ENCODE measurements around the gene PDE6B. TPM values are rescaled to one million over a fixed set of nuclear protein-coding genes. Genes with fewer than 3 reads are reported as not detected.
A peak's percentile ranks its signal among the peaks of the same experiment; 100 is the strongest.

The PDE6B gene
- total and polyA plus RNA-seq, 2 of the 13 experiments (the other 11 are each of a cell fraction or from before 2014, with no cell fraction given), result 0.38 to 0.40 TPM

GRCh38 chr4:700587-701264, 75.4 kb downstream of the PDE6B start (continued):
- TF ChIP-seq ZNF558 (CRISPR knock-in tag; IDR thresholded peaks at IDR 0.05; ENCODE audit: borderline replicate concordance) (no peak), ZNF674 (CRISPR knock-in tag; IDR thresholded peaks at IDR 0.05; ENCODE audit: low read depth) (no peak), DR1 (CRISPR knock-in tag; IDR thresholded peaks at IDR 0.05) (no peak), ZSCAN20 (CRISPR knock-in tag; IDR thresholded peaks at IDR 0.05; ENCODE audit: borderline replicate concordance) (no peak), SALL1 (CRISPR knock-in tag; IDR thresholded peaks at IDR 0.05) (peak; percentile 58; the same call in 1 of the 2 replicates), SSRP1 (CRISPR knock-in tag; IDR thresholded peaks at IDR 0.05) (no peak), NR0B2 (CRISPR knock-in tag; IDR thresholded peaks at IDR 0.05) (no peak), CSRNP2 (CRISPR knock-in tag; conservative IDR thresholded peaks at IDR 0.05; ENCODE audit: low read depth) (no peak), PITX1 (CRISPR knock-in tag; IDR thresholded peaks at IDR 0.05) (0 out of 2 replicates have a peak, but pooled peaks have one; percentile 25), SKIL (CRISPR knock-in tag; IDR thresholded peaks at IDR 0.05; ENCODE audit: borderline replicate concordance) (no peak), PBX3 (CRISPR knock-in tag; IDR thresholded peaks at IDR 0.05; ENCODE audit: borderline replicate concordance) (no peak), BCL3 (CRISPR knock-in tag; IDR thresholded peaks at IDR 0.05) (no peak), SP140L (CRISPR knock-in tag; IDR thresholded peaks at IDR 0.05; ENCODE audit: borderline replicate concordance) (no peak), EED (CRISPR knock-in tag; IDR thresholded peaks at IDR 0.05) (no peak), ZNF207 (IDR thresholded peaks at IDR 0.05; ENCODE audit: borderline replicate concordance) (no peak), FOXK2 (IDR thresholded peaks at IDR 0.05) (no peak), SOX13 (IDR thresholded peaks at IDR 0.05) (no peak), SOX13 (CRISPR knock-in tag; conservative IDR thresholded peaks at IDR 0.05 in 1 of 2, IDR thresholded peaks at IDR 0.05 in 1 of 2) (no peak), PTBP1 (IDR thresholded peaks at IDR 0.05; ENCODE audit: low read depth, low read length, poor library complexity, severe bottlenecking) (no peak), BORCS8-MEF2B (CRISPR knock-in tag; IDR thresholded peaks at IDR 0.05) (0 out of 2 replicates have a peak, but pooled peaks have one; percentile 55), ZNF607 (CRISPR knock-in tag; IDR thresholded peaks at IDR 0.05; ENCODE audit: borderline replicate concordance) (0 out of 2 replicates have a peak, but pooled peaks have one; percentile 40), ZNF264 (CRISPR knock-in tag; IDR thresholded peaks at IDR 0.05) (no peak), ZNF3 (CRISPR knock-in tag; IDR thresholded peaks at IDR 0.05) (no peak)
